Motor neuron (in vitro differentiated cells): Measurements from ENCODE around the gene SH3GL3. TPM values are rescaled to one million over a fixed set of nuclear protein-coding genes. Genes with fewer than 3 reads are reported as not detected.

Experiments
- ATAC-seq, 8 experiments: fragments of 200-7000 bp; cut with Tn5 transposase; replicated peaks in 6 of 8; 2 replicates each; pipeline ENCODE4 v1.8.0; 2021; ENCODE audit warnings: mild to moderate bottlenecking in 8 of 8, moderate library complexity in 8 of 8
- H3K27ac ChIP-seq, 2 donors: fragments of 250-450 bp; sonication (Bioruptor Pico); 2 replicates each; pipeline ENCODE4 v1.9.0; 2021; ENCODE audit warnings: antibody characterized with exemption in 2 of 2, mild to moderate bottlenecking in 2 of 2, moderate library complexity in 1 of 2
- H3K4me1 ChIP-seq, 2 donors: fragments of 250-450 bp; sonication (Bioruptor Pico); replicated peaks in 1 of 2; 2 replicates each; pipeline ENCODE4 v1.6.1; 2021; ENCODE audit warnings: antibody characterized with exemption in 2 of 2, mild to moderate bottlenecking in 2 of 2, moderate library complexity in 1 of 2
- H3K4me3 ChIP-seq, 5 donors: fragments of 250-450 bp; sonication (Bioruptor Pico); 2 replicates each; pipeline ENCODE4 v1.9.0; 2021; ENCODE audit warnings: antibody characterized with exemption in 5 of 5, mild to moderate bottlenecking in 5 of 5, moderate library complexity in 4 of 5
- WGBS, 10 experiments: fragments of 450-650 bp; shearing (Covaris generic); methylation state at CpG; one replicate each; pipeline ENCODE4 v1.0.0; 2022; 5-methylcytosine and 5-hydroxymethylcytosine counted together
- in situ Hi-C, 9 experiments: fragments of 400-800 bp; cut with MboI; loops; one replicate each; pipeline ENCODE4 v1.15.0; 2021; ENCODE audit warnings: low sequenced_read_pairs in 9 of 9, low pct_unique_long_range_greater_than_20kb in 2 of 9; ENCODE audit not compliant: unreplicated experiment in 9 of 9
- total RNA-seq, 8 experiments: library from RNA; unstranded; fragments of 300-600 nt; gene quantifications; 2 replicates each; pipeline versions ENCODE4 v1.2.3 to v1.2.4, GENCODE V29; 2022

The SH3GL3 gene, protein sequence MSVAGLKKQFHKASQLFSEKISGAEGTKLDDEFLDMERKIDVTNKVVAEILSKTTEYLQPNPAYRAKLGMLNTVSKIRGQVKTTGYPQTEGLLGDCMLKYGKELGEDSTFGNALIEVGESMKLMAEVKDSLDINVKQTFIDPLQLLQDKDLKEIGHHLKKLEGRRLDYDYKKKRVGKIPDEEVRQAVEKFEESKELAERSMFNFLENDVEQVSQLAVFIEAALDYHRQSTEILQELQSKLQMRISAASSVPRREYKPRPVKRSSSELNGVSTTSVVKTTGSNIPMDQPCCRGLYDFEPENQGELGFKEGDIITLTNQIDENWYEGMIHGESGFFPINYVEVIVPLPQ
- 10 to 100 TPM in 4 of 8 experiments, 1 to 10 TPM in 4; 3.7 to 22.6 (median 10.5) TPM for total RNA-seq

DNA sequence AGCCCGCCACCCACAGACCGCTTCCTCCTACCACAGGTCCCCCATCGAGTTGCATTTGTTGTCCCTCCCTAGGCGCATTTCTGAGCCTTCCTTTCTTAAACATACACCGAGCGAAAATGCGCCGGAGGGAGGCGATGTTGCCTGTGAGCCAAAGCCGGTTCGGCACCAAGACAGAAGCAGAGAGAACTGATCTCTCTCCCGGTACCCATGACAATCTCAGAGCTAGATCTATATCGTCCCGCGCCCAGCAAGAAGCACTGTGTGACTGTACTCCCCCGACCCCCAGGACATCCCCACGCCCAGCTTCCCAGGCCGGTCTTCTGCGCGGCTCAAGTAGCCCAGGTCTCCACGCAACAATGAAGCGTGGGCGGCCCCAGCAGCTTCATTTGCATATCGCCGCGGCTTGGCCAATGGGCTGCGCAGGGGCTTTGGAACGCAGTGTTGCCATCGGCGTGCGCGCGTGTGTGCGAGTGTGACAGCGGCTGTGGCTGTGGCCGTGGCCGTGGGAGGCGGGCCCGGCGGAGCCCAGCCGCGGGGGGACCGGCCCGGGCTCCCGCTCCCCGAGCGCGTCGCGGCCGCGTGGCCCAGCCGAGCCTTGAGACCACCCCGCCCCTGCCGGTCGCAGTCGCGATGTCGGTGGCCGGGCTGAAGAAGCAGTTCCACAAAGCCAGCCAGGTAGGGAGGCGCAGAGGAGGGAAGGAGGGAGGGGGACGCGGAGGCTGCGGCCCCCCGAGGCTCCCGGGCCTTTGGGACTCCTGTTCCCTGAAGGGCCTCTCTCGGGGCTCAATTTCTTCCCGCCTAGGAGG, at the start of gene SH3GL3:
SH3GL3 (plus strand) TSS at position 438 of the 806 bp plus-strand sequence; CDS start at position 631, 193 bp downstream.
- Histone ChIP-seq H3K4me3 (peak within 1 kb of the TSS; percentile 41 to 57 (median 50)), H3K27ac (peak within 1 kb of the TSS; percentile 35 to 73), H3K4me1 (no peaks in the 10 kb centered on the region)
- ATAC-seq, result peak; percentile 88 to 96 (median 91)
- WGBS, 10 experiments, result 0 to 20% (median 1%) methylated on average over 2 to 7 of the region's 68 CpGs; no CpG with 5 or more reads in 6 of the 10 experiments
- in situ Hi-C loops, result loop anchor here in 4 of 9 experiments (25.0 kb wide), 2 partner anchors 115 to 210 kb away; no protein-coding TSS in a partner anchor

DNA sequence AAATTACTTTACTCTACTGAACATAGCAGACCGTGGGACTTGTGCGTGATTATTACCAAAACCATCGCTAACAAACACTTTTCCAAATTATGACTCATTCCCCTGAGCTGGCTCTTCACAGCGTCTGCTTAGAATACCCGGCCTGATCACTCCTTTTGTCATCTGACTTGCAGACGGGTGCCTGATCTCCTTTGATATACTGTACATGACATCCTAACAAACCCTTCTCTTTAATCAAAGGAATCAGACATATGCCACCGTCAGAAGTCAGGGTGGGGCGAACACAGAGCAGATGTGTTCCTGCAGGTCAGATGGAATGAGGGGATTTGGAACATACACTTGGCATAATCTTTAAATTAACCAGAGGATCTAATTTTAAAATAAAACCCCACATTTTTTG, 48.5 kb upstream of the SH3GL3 start:
- H3K4me3 ChIP-seq, result no peak overlapping the region
- in situ Hi-C loops, result no loop called here
- ATAC-seq, result peak in 4 of 8 experiments; percentile 30 to 91 (median 64)
- no peak overlapping the region for H3K27ac ChIP-seq
- H3K4me1 ChIP-seq, result no peaks in the 10 kb centered on the region
- 8 to 87% (median 10%) methylated on average over 2 to 6 of the region's 8 CpGs; no CpG with 5 or more reads in 5 of the 10 experiments for WGBS, 10 experiments

DNA sequence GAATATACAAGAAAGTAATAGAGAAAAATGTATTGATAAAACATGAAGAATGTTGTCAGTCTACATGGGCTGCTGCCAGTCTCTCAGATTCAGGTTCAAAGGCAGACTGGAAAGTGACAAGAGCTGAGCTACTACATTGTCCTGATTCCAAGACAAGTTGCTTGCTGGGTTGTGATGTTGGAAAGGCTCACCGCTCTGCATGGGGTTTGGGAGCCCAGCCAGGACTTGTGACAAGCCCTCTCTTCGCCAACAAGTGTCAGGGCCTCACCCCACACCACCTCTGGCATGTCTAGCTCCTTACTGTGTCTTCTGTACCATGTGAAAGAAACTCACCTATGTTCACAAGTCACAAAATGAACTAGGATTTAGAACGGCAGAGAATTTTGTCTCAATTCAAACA, 43.0 kb upstream of the SH3GL3 start:
- Histone ChIP-seq H3K4me3 (no peak overlapping the region), H3K27ac (no peak overlapping the region), H3K4me1 (no peaks in the 10 kb centered on the region)
- ATAC-seq, result no peak
- in situ Hi-C loops, result loop anchor here in 2 of 9 experiments (25.0 kb wide), 2 partner anchors 142 to 167 kb away; no protein-coding TSS in a partner anchor
- WGBS, 10 experiments, result 10 to 100% (median 64%) methylated on average over 1 to 3 of the region's 3 CpGs; no CpG with 5 or more reads in 2 of the 10 experiments

DNA sequence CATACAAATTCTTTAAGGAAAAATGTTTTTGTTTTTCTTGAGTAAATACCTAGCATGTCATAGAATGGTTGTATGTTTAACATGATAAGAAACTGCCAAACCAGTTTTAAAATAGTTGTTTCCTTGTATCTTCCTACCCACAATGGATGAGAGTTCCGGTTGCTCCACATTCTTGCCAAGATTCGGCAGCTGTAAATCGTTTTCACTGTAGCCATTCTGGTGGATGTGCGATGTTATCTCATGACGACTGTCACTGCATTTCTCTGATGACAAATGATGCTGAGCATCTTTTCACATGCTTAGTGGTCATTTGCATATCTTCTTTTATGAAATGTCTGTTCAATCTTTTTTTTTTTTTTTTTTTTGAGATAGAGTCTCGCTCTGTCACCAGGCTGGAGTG, 36.6 kb upstream of the SH3GL3 start:
- in situ Hi-C loops, result loop anchor here in 2 of 9 experiments (25.0 kb wide), 2 partner anchors 148 to 173 kb away; no protein-coding TSS in a partner anchor
- WGBS, 10 experiments, result 30 to 97% (median 91%) methylated on average over 3 to 6 of the region's 6 CpGs; no CpG with 5 or more reads in 2 of the 10 experiments
- no peak overlapping the region for H3K4me3 ChIP-seq
- H3K4me1 ChIP-seq, result no peaks in the 10 kb centered on the region
- H3K27ac ChIP-seq, result no peak overlapping the region
- no peak for ATAC-seq

DNA sequence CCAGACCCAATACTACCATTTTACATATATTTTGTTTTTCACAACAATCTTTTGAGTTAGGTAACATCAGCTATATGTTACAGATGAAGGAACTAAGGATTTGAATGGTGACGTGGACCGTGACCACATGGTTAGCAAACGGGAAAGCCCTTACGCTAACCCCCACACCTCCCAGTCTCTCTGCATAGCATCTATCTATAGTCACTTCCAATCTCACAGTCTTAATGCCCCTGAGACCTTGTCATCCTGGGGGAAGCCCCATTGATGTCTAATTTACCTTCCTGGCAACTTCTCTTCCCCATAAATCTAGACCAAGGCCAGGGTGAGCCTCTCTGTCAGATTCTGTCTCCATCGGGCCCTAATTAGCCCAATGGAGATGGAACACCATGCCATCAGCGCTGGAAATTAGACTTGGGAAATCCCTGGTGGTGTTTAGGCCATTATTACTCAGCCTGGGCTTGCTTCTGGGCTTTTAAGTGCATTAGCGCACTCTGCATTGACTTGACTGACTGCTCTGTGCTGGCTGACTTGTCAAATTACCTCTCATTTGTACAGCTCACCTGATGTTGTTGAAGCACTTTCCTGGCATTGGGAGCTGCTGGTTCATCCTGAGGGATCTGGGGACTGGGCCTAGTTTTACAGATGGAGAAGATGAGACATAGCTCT, 34.0 kb upstream of the SH3GL3 start:
- H3K27ac ChIP-seq, result no peak overlapping the region
- H3K4me3 ChIP-seq, result no peak overlapping the region
- no peaks in the 10 kb centered on the region for H3K4me1 ChIP-seq
- WGBS, 10 experiments, result 20 to 100% (median 82%) methylated on average over 1 to 6 of the region's 7 CpGs
- no peak for ATAC-seq
- in situ Hi-C loops, result loop anchor here in 2 of 9 experiments (25.0 kb wide), 2 partner anchors 151 to 176 kb away; no protein-coding TSS in a partner anchor

DNA sequence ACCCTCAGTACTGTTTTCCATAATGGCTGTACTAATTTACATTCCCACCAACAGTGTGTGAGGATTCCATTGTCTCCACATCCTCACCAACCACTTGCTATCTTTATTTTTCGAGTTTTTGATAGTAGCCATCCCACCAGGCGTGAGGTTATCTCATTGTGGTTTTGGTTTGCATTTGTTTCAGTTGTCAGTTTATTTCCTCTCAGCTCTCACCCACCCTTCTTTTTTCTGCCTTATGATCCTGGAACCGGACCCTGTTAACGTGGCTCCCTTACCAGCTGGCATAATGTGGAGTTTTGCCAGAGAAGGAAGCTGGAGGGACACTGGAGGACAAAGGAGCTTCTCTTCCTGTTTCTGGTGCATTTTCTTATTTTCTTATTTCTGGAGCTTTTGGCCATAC, 25.1 kb upstream of the SH3GL3 start:
- in situ Hi-C loops, result loop anchor here in 2 of 9 experiments (25.0 kb wide), 2 partner anchors 160 to 185 kb away; no protein-coding TSS in a partner anchor
- no peak overlapping the region for H3K4me3 ChIP-seq
- 57 to 100% (median 79%) methylated on average over 2 to 4 of the region's 4 CpGs; no CpG with 5 or more reads in 4 of the 10 experiments for WGBS, 10 experiments
- no peaks in the 10 kb centered on the region for H3K4me1 ChIP-seq
- no peak overlapping the region for H3K27ac ChIP-seq
- no peak for ATAC-seq

DNA sequence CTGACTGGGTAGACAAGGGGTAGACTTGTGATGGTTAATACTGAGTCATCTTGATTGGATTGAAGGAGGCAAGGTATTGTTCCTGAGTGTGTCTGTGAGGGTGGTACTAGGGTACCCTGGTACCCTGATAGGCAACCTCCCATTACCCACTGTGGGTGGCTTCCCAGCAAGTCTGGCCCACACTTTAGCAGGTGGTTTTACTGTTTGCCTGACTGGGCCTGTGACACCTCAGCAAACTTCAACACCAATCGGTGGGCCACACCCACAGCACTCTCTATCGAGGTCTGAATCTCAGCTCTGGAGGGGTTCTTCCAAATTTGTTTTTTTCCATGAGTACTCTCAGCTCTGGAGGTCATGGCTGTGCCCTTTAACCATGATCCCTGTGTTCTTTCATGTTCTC, 24.6 kb upstream of the SH3GL3 start:
- H3K4me1 ChIP-seq, result no peaks in the 10 kb centered on the region
- H3K4me3 ChIP-seq, result no peak overlapping the region
- no peak for ATAC-seq
- in situ Hi-C loops, result loop anchor here in 2 of 9 experiments (25.0 kb wide), 2 partner anchors 160 to 185 kb away; no protein-coding TSS in a partner anchor
- no peak overlapping the region for H3K27ac ChIP-seq
- WGBS, 10 experiments, result 20 to 83% (median 63%) methylated on average over 1 to 2 of the region's 2 CpGs; no CpG with 5 or more reads in 4 of the 10 experiments

DNA sequence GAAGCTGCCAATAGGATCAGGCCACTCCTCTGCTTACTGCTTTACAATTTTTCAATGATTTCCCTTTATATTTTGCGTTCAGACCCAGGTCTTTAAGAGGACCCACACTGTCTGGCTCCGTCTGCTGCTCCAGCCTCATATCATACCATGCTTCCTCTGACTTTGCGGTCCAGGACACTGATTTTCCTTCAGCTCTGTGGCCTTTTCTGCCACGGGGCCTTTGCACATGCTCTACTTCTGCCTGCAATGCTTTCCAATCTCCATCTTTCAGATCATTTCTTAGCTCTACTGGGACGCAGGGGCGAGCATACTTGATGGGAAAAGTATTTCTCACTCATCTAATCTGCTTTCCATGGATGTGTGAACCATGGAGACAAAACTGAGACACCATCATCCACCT, 23.0 kb upstream of the SH3GL3 start:
- in situ Hi-C loops, result loop anchor here in 2 of 9 experiments (25.0 kb wide), 2 partner anchors 162 to 187 kb away; no protein-coding TSS in a partner anchor

DNA sequence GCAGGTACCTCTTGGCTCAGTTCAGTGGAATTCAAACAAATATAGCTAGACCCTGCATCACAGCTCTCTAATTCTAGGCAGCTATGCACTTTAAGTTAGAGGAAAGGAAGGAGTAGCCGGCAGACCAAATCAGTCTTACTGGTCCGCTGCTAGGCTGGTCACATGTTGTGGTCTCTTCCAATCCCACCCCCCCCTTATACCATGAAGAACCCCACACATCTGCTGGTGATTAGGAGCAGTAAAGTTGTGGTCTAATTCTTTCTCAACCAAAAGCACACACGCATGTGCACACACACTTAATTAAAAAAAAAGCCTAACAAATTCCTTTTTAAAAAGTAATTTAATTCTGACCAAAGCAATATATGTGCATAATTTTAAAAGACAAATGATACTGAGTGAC, 16.7 kb upstream of the SH3GL3 start:
- Histone ChIP-seq H3K4me1 (no peaks in the 10 kb centered on the region), H3K4me3 (no peak overlapping the region), H3K27ac (no peak overlapping the region)
- in situ Hi-C loops, result loop anchor here in 5 of 9 experiments (10.0 to 25.0 kb wide), 4 partner anchors 124 to 193 kb away; no protein-coding TSS in a partner anchor
- peak in 2 of 8 experiments; percentile 20 to 47 for ATAC-seq
- WGBS, 10 experiments, result 20 to 100% (median 66%) methylated on average over 1 to 2 of the region's 3 CpGs; no CpG with 5 or more reads in 6 of the 10 experiments

More for the DNA sequence above, 23.0 kb upstream of the SH3GL3 start:
- ATAC-seq, result no peak
- Histone ChIP-seq H3K27ac (no peak overlapping the region), H3K4me1 (no peaks in the 10 kb centered on the region), H3K4me3 (no peak overlapping the region)
- WGBS, 10 experiments, result 6 to 100% (median 75%) methylated on average over 2 to 6 of the region's 6 CpGs; no CpG with 5 or more reads in 3 of the 10 experiments

DNA sequence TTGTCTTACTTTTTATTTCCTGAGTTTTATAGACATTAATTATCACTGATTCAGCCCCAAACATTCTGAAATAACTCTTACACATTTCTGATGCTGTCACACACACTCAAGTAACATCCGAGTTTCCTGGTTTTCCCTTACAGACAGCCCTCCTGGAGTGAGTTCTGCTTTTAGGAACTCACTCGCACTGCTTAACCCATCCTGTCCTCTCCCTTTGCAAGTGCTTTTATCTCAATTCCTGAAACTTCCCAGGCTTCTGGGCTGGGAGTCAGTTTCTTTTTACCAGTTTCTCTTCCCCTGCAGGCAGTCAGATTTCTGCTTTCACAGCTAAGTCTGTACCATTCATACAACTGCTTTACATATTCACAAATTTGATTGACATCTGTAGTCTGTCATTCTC, 15.6 kb upstream of the SH3GL3 start:
- 16 to 71% (median 43%) methylated on average over 1 to 2 of the region's 2 CpGs; no CpG with 5 or more reads in 1 of the 10 experiments for WGBS, 10 experiments
- Histone ChIP-seq H3K27ac (no peak overlapping the region), H3K4me3 (no peak overlapping the region), H3K4me1 (no peaks in the 10 kb centered on the region)
- in situ Hi-C loops, result loop anchor here in 5 of 9 experiments (10.0 to 25.0 kb wide), 4 partner anchors 123 to 194 kb away; no protein-coding TSS in a partner anchor
- peak in 1 of 8 experiments; percentile 35 for ATAC-seq

DNA sequence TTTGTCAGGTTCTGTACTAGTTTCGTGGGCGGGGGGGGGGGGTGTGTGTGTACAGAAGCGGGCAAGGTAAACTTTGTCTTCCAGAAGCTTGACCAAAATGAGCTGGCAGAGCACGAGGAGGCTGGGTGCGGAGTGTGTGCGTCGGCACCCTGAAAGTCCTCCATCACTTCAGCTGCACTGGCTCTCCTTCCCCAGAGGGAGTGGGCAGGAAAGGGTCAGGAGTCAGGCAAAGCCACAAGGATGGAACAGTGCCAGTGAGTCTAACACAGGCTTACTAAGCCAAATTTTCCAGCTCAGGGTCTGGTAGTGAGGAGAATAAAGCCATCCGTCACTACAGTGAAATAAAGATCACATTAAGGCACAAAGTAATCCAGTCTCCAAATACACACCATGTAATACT, 11.9 kb upstream of the SH3GL3 start:
- 60 to 100% (median 71%) methylated on average over 1 to 7 of the region's 8 CpGs; no CpG with 5 or more reads in 3 of the 10 experiments for WGBS, 10 experiments
- no peak overlapping the region for H3K4me3 ChIP-seq

DNA sequence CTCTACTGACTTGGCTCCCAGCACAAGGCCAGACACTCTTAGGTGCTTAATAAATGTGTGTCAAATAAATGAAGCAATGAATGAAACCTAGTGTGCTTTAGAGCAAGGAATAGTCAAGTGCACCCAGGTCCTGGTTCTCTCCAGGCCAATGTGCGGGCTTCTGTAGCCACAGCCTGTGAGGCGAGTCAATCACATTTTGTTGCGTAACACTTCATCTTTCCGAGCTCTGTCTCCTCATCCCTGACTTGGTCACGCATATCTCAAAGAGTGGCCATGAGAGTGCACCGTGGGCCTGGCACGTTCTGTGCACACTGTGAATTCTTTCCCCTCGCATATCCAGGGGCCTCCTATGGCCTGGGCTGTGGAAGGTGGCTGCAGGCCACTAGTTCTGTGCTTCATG, 11.4 kb upstream of the SH3GL3 start:
- Histone ChIP-seq H3K27ac (no peak overlapping the region), H3K4me1 (no peaks in the 10 kb centered on the region), H3K4me3 (no peak overlapping the region)
- 70 to 100% (median 85%) methylated on average over 3 to 8 of the region's 8 CpGs; no CpG with 5 or more reads in 5 of the 10 experiments for WGBS, 10 experiments
- in situ Hi-C loops, result loop anchor here in 5 of 9 experiments (10.0 to 25.0 kb wide), 4 partner anchors 119 to 198 kb away; no protein-coding TSS in a partner anchor
- ATAC-seq, result no peak

More for the DNA sequence above, 11.9 kb upstream of the SH3GL3 start:
- Histone ChIP-seq H3K4me1 (no peaks in the 10 kb centered on the region), H3K27ac (no peak overlapping the region)
- in situ Hi-C loops, result loop anchor here in 5 of 9 experiments (10.0 to 25.0 kb wide), 4 partner anchors 120 to 198 kb away; no protein-coding TSS in a partner anchor
- no peak for ATAC-seq
